Stomach (tissue), 19 donors: ENCODE data around the gene SLC16A14. TPM values are rescaled to one million over a fixed set of nuclear protein-coding genes. Genes with fewer than 3 reads are reported as not detected.
"Not testable (repeated sequence)": the region's sequence is repeated elsewhere in the genome, so short reads cannot be mapped to it uniquely, and the experiment has no call there.

Experiments used
- DNase-seq, 2 donors: peaks; one replicate each; pipeline versions ENCODE4 v3.0.0 to v3.0.0-alpha.2; 2013 to 2019
- H3K27ac ChIP-seq, 5 donors: fragments of 200-600 bp in 4 of 5; sonication (generic) in 4 of 5; one replicate each; pipeline ENCODE4 v1.5.1; 2013 to 2019; ENCODE audit warnings: mild to moderate bottlenecking in 1 of 5, moderate library complexity in 1 of 5
- H3K27me3 ChIP-seq, 3 donors: fragments of 200-600 bp; sonication (generic); one replicate each; pipeline ENCODE4 v1.5.1; 2017 to 2019; ENCODE audit warnings: mixed run types in 1 of 3
- H3K36me3 ChIP-seq, 4 donors: fragments of 200-600 bp; sonication (generic); 1 replicate in 3 of 4; 2 replicates in 1 of 4; pipeline ENCODE4 v1.5.1; 2016 to 2019
- H3K4me1 ChIP-seq, 4 donors: fragments of 200-600 bp; sonication (generic); one replicate each; pipeline ENCODE4 v1.5.1; 2016 to 2019
- H3K4me3 ChIP-seq, 4 donors: fragments of 200-600 bp; sonication (generic) in 3 of 4; one replicate each; pipeline ENCODE4 v1.5.1; 2016 to 2019; ENCODE audit warnings: mild to moderate bottlenecking in 1 of 4
- H3K9me3 ChIP-seq, 4 donors: fragments of 200-600 bp; sonication (generic); one replicate each; pipeline ENCODE4 v1.5.1; 2016 to 2019
- EP300 ChIP-seq: sonication (generic); formaldehyde crosslinking; IDR thresholded peaks from one replicate; pipeline ENCODE4 v1.6.1; 2017; ENCODE audit warnings: antibody characterized with exemption
- POLR2A ChIP-seq, 4 donors: fragments of 450-650 bp; IDR thresholded peaks; one replicate each; pipeline ENCODE4 v1.6.1; 2016; ENCODE audit warnings: antibody characterized with exemption in 4 of 4, control low read depth in 2 of 4, mild to moderate bottlenecking in 1 of 4, moderate library complexity in 1 of 4
- POLR2AphosphoS5 ChIP-seq, 3 donors: sonication (generic); formaldehyde crosslinking; IDR thresholded peaks; one replicate each; pipeline ENCODE4 v1.6.1; 2016; ENCODE audit warnings: antibody characterized with exemption in 3 of 3
- WGBS, 5 donors: extraction: QIAGEN DNeasy Blood & Tissue Kit in 3 of 5; methylation state at CpG; one replicate each; pipeline versions ENCODE4 v1.1.5 to v1.1.7; 2013 to 2018; 5-methylcytosine and 5-hydroxymethylcytosine counted together
- intact Hi-C: fragments of 100-400 bp; cut with DNase I; formaldehyde crosslinking; loops from one replicate; pipeline ENCODE4 v1.15.1; 2023; ENCODE audit warnings: low total_unique reads
- long read RNA-seq, 10 donors: transcript quantifications; one replicate each; lab custom pipeline, GENCODE V29; 2026
- polyA plus RNA-seq, 3 donors: library from polyadenylated mRNA; stranded (reverse); fragments of 200-250 nt; gene quantifications; one replicate each; pipeline ENCODE4 v1.2.3, GENCODE V29; 2013
- total RNA-seq, 5 donors: library from RNA; depleted of rRNA; stranded (reverse); fragments of >200 nt; gene quantifications; one replicate each; pipeline versions ENCODE4 v1.1.0 to v1.2.3, GENCODE V29; 2014 to 2016
- TF ChIP-seq, protein P1 (sequence below), 7 experiments: fragments of 450-650 bp in 4 of 7; fragments of 200-600 bp in 3 of 7; sonication (generic) in 3 of 7; IDR thresholded peaks; one replicate each; pipeline ENCODE4 v1.5.1; 2016 to 2019; ENCODE audit warnings: antibody characterized with exemption in 7 of 7, control low read depth in 2 of 7, mild to moderate bottlenecking in 1 of 7
- donor health status: healthy with polysubstance abuse.
- donor health status: Bipolar disorder and iron deficiency.
- donor health status: healthy.

SLC16A14 gene, protein sequence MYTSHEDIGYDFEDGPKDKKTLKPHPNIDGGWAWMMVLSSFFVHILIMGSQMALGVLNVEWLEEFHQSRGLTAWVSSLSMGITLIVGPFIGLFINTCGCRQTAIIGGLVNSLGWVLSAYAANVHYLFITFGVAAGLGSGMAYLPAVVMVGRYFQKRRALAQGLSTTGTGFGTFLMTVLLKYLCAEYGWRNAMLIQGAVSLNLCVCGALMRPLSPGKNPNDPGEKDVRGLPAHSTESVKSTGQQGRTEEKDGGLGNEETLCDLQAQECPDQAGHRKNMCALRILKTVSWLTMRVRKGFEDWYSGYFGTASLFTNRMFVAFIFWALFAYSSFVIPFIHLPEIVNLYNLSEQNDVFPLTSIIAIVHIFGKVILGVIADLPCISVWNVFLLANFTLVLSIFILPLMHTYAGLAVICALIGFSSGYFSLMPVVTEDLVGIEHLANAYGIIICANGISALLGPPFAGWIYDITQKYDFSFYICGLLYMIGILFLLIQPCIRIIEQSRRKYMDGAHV
- total RNA-seq: 1 to 10 TPM in 2 of 5 donors, under 1 TPM in 1, not detected in 2; 0.45 to 5.7 (median 4.9) TPM
- 1 to 10 TPM in 1 of 3 donors, under 1 TPM in 2; 0.31 to 1.6 (median 0.37) TPM for polyA plus RNA-seq
- long read RNA-seq, donor 1: 0 reads
- long read RNA-seq, donor 2: 0 reads
- long read RNA-seq, donor 3: 0 reads
- long read RNA-seq, donor 4: 0 reads
- long read RNA-seq, donor 5, partial matches to known transcripts: 0 of 1 reads
- long read RNA-seq, donor 5, other reads (novel, unspliced or antisense): 0 of 1 reads
- long read RNA-seq, donor 6: 0 reads
- long read RNA-seq, donor 7, full-length matches to known transcripts: 1 of 1 reads
- long read RNA-seq, donor 7, partial matches to known transcripts: 0 of 1 reads
- long read RNA-seq, donor 7, other reads (novel, unspliced or antisense): 0 of 1 reads
- long read RNA-seq, donor 8, full-length matches to known transcripts: 1 of 1 reads
- long read RNA-seq, donor 8, partial matches to known transcripts: 0 of 1 reads
- long read RNA-seq, donor 8, other reads (novel, unspliced or antisense): 0 of 1 reads
- long read RNA-seq, donor 9: 0 reads
- long read RNA-seq, donor 10, full-length matches to known transcripts: 1 of 1 reads
- long read RNA-seq, donor 10, partial matches to known transcripts: 0 of 1 reads
- long read RNA-seq, donor 10, other reads (novel, unspliced or antisense): 0 of 1 reads

DNA sequence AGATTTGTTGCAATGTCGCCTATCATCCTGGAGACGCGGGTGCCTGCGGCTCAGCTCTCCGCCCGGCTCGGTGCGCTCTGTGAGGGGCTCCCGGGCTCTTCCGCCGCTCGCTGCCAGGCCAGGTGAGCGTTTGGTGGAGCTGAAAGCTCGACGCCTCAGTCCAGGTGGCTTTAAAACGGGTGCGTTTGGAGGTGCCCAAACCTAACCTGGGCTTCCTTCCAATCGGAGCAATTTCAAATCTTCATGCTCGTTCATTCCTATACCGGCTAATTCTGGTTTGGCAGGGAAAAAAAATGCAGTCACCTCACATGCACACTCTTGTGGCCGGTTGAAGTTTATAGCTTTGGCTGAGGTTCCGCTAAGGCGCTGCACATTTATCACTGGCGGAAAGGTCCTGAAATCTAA, at the start of gene SLC16A14:
SLC16A14 (minus strand) TSS at position 274 of the 405 bp plus-strand sequence. CDS start 9,572 bp downstream, outside the sequence.
- intact Hi-C loops: no loop called here
- H3K27ac ChIP-seq: peak within 1 kb of the TSS; percentile 32 to 82 (median 71)
- H3K27me3 ChIP-seq: peaks cover 0 to 7% (median 0%) of the 10 kb centered on the region in 3 donors
- peaks cover 0 to 29% (median 26%) of the 10 kb centered on the region in 4 donors for H3K4me1 ChIP-seq
- WGBS, 5 donors: 1 to 4% (median 2%) methylated on average over 10 to 24 of the region's 24 CpGs
- TF ChIP-seq, protein P1, sequence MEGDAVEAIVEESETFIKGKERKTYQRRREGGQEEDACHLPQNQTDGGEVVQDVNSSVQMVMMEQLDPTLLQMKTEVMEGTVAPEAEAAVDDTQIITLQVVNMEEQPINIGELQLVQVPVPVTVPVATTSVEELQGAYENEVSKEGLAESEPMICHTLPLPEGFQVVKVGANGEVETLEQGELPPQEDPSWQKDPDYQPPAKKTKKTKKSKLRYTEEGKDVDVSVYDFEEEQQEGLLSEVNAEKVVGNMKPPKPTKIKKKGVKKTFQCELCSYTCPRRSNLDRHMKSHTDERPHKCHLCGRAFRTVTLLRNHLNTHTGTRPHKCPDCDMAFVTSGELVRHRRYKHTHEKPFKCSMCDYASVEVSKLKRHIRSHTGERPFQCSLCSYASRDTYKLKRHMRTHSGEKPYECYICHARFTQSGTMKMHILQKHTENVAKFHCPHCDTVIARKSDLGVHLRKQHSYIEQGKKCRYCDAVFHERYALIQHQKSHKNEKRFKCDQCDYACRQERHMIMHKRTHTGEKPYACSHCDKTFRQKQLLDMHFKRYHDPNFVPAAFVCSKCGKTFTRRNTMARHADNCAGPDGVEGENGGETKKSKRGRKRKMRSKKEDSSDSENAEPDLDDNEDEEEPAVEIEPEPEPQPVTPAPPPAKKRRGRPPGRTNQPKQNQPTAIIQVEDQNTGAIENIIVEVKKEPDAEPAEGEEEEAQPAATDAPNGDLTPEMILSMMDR (IDR thresholded peaks at IDR 0.05): no peak
- no peak for TF ChIP-seq POLR2A (IDR thresholded peaks at IDR 0.05)
- no peak for TF ChIP-seq POLR2AphosphoS5 (IDR thresholded peaks at IDR 0.05)
- TF ChIP-seq EP300: no peak
- peak within 1 kb of the TSS; percentile 58 to 89 (median 78) for H3K4me3 ChIP-seq
- H3K9me3 ChIP-seq: no peaks in the 10 kb centered on the region
- peak in 1 of 2 donors; percentile 90 for DNase-seq
- no peaks in the 10 kb centered on the region for H3K36me3 ChIP-seq

DNA sequence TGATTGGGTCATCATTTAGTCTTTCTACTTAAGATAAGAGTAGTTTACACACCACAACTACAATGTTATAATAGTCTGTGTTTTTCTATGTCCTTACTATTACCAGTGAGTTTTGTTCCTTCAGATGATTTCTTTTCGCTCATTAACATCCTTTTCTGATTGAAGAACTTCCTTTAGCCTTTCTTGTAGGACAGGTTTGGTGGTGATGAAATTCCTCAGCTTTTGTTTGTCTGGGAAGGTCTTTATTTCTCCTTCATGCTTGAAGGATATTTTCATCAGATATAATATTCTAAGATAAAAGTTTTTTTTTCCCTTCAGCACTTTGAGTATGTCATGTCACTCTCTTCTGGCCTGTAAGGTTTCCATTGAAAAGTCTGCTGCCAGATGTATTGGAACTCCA, 38.0 kb upstream of the SLC16A14 start:
- intact Hi-C loops: no loop called here
- 0 to 67% (median 41%) methylated on average over 1 of the region's 1 CpG for WGBS, 5 donors
- TF ChIP-seq EP300 (no peak), POLR2AphosphoS5 (IDR thresholded peaks at IDR 0.05) (no peak), POLR2A (IDR thresholded peaks at IDR 0.05) (no peak)
- TF ChIP-seq, protein P1 (IDR thresholded peaks at IDR 0.05): no peak
- DNase-seq: no peak
- no peaks in the 10 kb centered on the region for H3K36me3 ChIP-seq
- H3K27me3 ChIP-seq: no peaks in the 10 kb centered on the region
- H3K4me3 ChIP-seq: no peak overlapping the region
- no peak overlapping the region for H3K27ac ChIP-seq
- no peaks in the 10 kb centered on the region for H3K4me1 ChIP-seq
- H3K9me3 ChIP-seq: peaks cover 0 to 19% (median 12%) of the 10 kb centered on the region in 4 donors

DNA sequence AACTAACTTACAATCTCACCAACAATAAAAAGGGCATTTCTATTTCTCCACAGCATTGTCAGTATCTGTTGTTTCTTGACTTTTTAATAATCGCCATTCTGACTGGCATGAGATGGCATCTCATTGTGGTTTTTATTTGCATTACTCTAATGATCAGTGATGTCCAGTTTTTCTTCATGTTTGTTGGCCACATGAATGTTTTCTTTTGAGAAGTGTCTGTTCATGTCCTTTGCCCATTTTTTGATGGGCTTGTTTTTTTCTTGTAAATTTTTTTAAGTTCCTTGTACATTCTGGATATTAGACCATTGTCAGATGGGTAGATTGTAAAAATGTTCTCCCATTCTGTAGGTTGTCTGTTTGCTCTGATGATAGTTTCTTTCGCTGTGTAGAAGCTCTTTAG, 33.2 kb upstream of the SLC16A14 start:
- WGBS, 5 donors: 82 to 93% (median 90%) methylated on average over 2 of the region's 2 CpGs
- H3K27me3 ChIP-seq, H3K36me3 ChIP-seq, H3K4me3 ChIP-seq, DNase-seq, H3K4me1 ChIP-seq, H3K27ac ChIP-seq, intact Hi-C loops: not testable (repeated sequence)
- peaks cover 0 to 23% (median 14%) of the 10 kb centered on the region in 4 donors for H3K9me3 ChIP-seq

DNA sequence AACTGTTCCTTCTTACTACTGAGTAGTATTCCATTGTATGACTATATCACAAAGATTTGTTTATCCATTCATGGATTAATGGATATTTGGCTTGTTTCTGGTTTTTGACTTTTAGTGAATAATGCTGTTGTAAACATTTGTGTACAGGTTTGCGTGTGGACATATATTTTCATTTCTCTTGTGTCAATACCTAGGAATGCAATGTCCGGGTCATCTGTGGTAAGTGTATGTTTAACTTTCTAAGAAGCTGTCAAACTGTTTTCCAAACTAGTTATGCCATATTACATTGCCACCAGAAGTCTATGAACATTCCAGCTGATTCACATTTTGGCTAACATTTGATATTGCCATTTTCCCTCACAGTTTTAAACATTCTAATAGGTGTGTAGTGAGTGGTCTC, 29.1 kb upstream of the SLC16A14 start:
- no peak for DNase-seq
- Histone ChIP-seq H3K27ac (no peak overlapping the region), H3K4me1 (no peaks in the 10 kb centered on the region), H3K27me3 (no peaks in the 10 kb centered on the region), H3K9me3 (peaks cover 0 to 31% (median 16%) of the 10 kb centered on the region in 4 donors), H3K36me3 (no peaks in the 10 kb centered on the region), H3K4me3 (no peak overlapping the region)
- intact Hi-C loops: no loop called here
- TF ChIP-seq POLR2AphosphoS5 (IDR thresholded peaks at IDR 0.05): no peak
- no peak for TF ChIP-seq POLR2A (IDR thresholded peaks at IDR 0.05)
- no peak for TF ChIP-seq EP300
- TF ChIP-seq, protein P1 (IDR thresholded peaks at IDR 0.05): no peak
- WGBS, 5 donors: 0 to 54% (median 34%) methylated on average over 2 of the region's 2 CpGs
